ENCODE measurements around the gene CKS1B. TPM values are rescaled to one million over a fixed set of nuclear protein-coding genes. Genes with fewer than 3 reads are reported as not detected.

The CKS1B gene
- total and polyA plus RNA-seq, 9 of the 15 experiments (the other 6 are each of a cell fraction or from before 2014, with no cell fraction given), result 215 to 1,103 (median 460) TPM

- TF ChIP-seq RERE (CRISPR knock-in tag; IDR thresholded peaks at IDR 0.05; ENCODE audit: borderline replicate concordance), result no peak
- TF ChIP-seq FOXO4 (CRISPR knock-in tag; IDR thresholded peaks at IDR 0.05), result no peak
- no peak for TF ChIP-seq BACH1 (tag; IDR thresholded peaks at IDR 0.05)
- TF ChIP-seq ZNF384 (IDR thresholded peaks at IDR 0.05; ENCODE audit: low read depth, low read length), result no peak
- peak; percentile 82; the same call in 1 of the 2 replicates for TF ChIP-seq KAT7 (CRISPR knock-in tag; IDR thresholded peaks at IDR 0.05; ENCODE audit: borderline replicate concordance)
- TF ChIP-seq ZNF217 (CRISPR knock-in tag; IDR thresholded peaks at IDR 0.05), result no peak
- no peak for TF ChIP-seq ZNF717 (CRISPR knock-in tag; IDR thresholded peaks at IDR 0.05)
- TF ChIP-seq ATF6 (CRISPR knock-in tag; IDR thresholded peaks at IDR 0.05), result no peak
- no peak for TF ChIP-seq ZNF316 (IDR thresholded peaks at IDR 0.05)
- TF ChIP-seq MCM2 (IDR thresholded peaks at IDR 0.05; ENCODE audit: low read depth), result no peak
- no peak for TF ChIP-seq ZNF785 (CRISPR knock-in tag; IDR thresholded peaks at IDR 0.05)
- no peak; the same call in 1 of the 2 replicates for TF ChIP-seq ZNF586 (CRISPR knock-in tag; conservative IDR thresholded peaks at IDR 0.05)
- TF ChIP-seq HDAC8 (tag; IDR thresholded peaks at IDR 0.05), result no peak
- no peak for TF ChIP-seq CAMTA2 (CRISPR knock-in tag; conservative IDR thresholded peaks at IDR 0.05)
- peak; percentile 83 for TF ChIP-seq SP1 (CRISPR knock-in tag; IDR thresholded peaks at IDR 0.05)
- TF ChIP-seq SNAPC5 (CRISPR knock-in tag; IDR thresholded peaks at IDR 0.05), result no peak
- TF ChIP-seq ZBTB8A (IDR thresholded peaks at IDR 0.05; ENCODE audit: partially characterized antibody), result no peak
- no peak for TF ChIP-seq SMARCE1 (IDR thresholded peaks at IDR 0.05)
- peak in 1 of 2 experiments; percentile 81; a peak in 2 of 4 replicates for TF ChIP-seq HDAC1 (IDR thresholded peaks at IDR 0.05)
These were observed 27.4 kb downstream of the CKS1B start (continued) for GRCh38 chr1:155001675-155002463.
